H9 (cell line): Measurements from ENCODE around the gene TCFL5. TPM values are rescaled to one million over a fixed set of nuclear protein-coding genes. Genes with fewer than 3 reads are reported as not detected.

Experiments used
- DNase-seq: peaks from one replicate; pipeline ENCODE4 v3.0.0-alpha.2; 2017
- H2AFZ ChIP-seq: one replicate; pipeline ENCODE4 v1.6.1; 2013; ENCODE audit warnings: mild to moderate bottlenecking, low read length, control low read depth, moderate library complexity
- H2AK5ac ChIP-seq: 2 replicates; pipeline ENCODE4 v1.6.1; 2013; ENCODE audit warnings: low read length, control low read depth, mixed read lengths; ENCODE audit not compliant: insufficient read length
- H2BK120ac ChIP-seq: one replicate; pipeline ENCODE4 v1.6.1; 2013; ENCODE audit warnings: low read depth, mild to moderate bottlenecking, low read length, control low read depth, inconsistent platforms; ENCODE audit not compliant: poor library complexity, severe bottlenecking
- H2BK12ac ChIP-seq: 2 replicates; pipeline ENCODE4 v1.6.1; 2013; ENCODE audit warnings: low read length, control low read depth, mixed read lengths, low read depth; ENCODE audit not compliant: insufficient read length
- H2BK15ac ChIP-seq: 2 replicates; pipeline ENCODE4 v1.6.1; 2013; ENCODE audit warnings: low read depth, low read length, control low read depth
- H2BK20ac ChIP-seq: one replicate; pipeline ENCODE4 v1.6.1; 2013; ENCODE audit warnings: low read depth, mild to moderate bottlenecking, low read length, control low read depth, inconsistent platforms; ENCODE audit not compliant: poor library complexity, severe bottlenecking
- H2BK5ac ChIP-seq: 2 replicates; pipeline ENCODE4 v1.6.1; 2013; ENCODE audit warnings: low read length, control low read depth, mixed read lengths; ENCODE audit not compliant: insufficient read length
- H3K14ac ChIP-seq: 2 replicates; pipeline ENCODE4 v1.6.1; 2013; ENCODE audit warnings: low read length, control low read depth; ENCODE audit not compliant: insufficient read depth
- H3K18ac ChIP-seq: 2 replicates; pipeline ENCODE4 v1.6.1; 2013; ENCODE audit warnings: low read depth, mild to moderate bottlenecking, mixed read lengths, low read length, control low read depth; ENCODE audit not compliant: insufficient read length
- H3K23ac ChIP-seq: 2 replicates; pipeline ENCODE4 v1.6.1; 2013; ENCODE audit warnings: low read length, control low read depth, mixed read lengths, low read depth; ENCODE audit not compliant: insufficient read length
- H3K23me2 ChIP-seq: 2 replicates; pipeline ENCODE4 v1.6.1; 2013; ENCODE audit warnings: low read depth, mild to moderate bottlenecking, mixed read lengths, low read length, control low read depth; ENCODE audit not compliant: insufficient read length, poor library complexity, severe bottlenecking
- H3K27ac ChIP-seq: 2 replicates; pipeline ENCODE4 v1.5.1; 2013; ENCODE audit warnings: low read length, control low read depth, mixed read lengths, low read depth; ENCODE audit not compliant: insufficient read length
- H3K27me3 ChIP-seq: 2 replicates; pipeline ENCODE4 v1.6.1; 2013; ENCODE audit warnings: low read length, control low read depth, inconsistent platforms; ENCODE audit not compliant: insufficient read depth
- H3K4ac ChIP-seq: 2 replicates; pipeline ENCODE4 v1.6.1; 2013; ENCODE audit warnings: low read depth, mild to moderate bottlenecking, control low read depth, inconsistent platforms, low read length, moderate library complexity
- H3K4me1 ChIP-seq: 2 replicates; pipeline ENCODE4 v1.6.1; 2013; ENCODE audit warnings: low read length, control low read depth, inconsistent platforms; ENCODE audit not compliant: insufficient read depth
- H3K4me2 ChIP-seq: 2 replicates; pipeline ENCODE4 v1.6.1; 2013; ENCODE audit warnings: low read length, control low read depth, mixed read lengths; ENCODE audit not compliant: insufficient read length, insufficient read depth
- H3K56ac ChIP-seq: 2 replicates; pipeline ENCODE4 v1.6.1; 2013; ENCODE audit warnings: low read depth, mild to moderate bottlenecking, mixed read lengths, low read length, control low read depth; ENCODE audit not compliant: insufficient read length
- H3K79me1 ChIP-seq: 2 replicates; pipeline ENCODE4 v1.6.1; 2013; ENCODE audit warnings: low read depth, mild to moderate bottlenecking, moderate library complexity, low read length, control low read depth, inconsistent platforms; ENCODE audit not compliant: insufficient read depth, poor library complexity, severe bottlenecking
- H3K79me2 ChIP-seq: 2 replicates; pipeline ENCODE4 v1.6.1; 2013; ENCODE audit warnings: low read length, control low read depth, inconsistent platforms; ENCODE audit not compliant: insufficient read depth
- H3K9ac ChIP-seq: 2 replicates; pipeline ENCODE4 v1.6.1; 2013; ENCODE audit warnings: low read length, control low read depth, mixed read lengths; ENCODE audit not compliant: insufficient read length; ENCODE audit errors: extremely low read depth
- H3K9me3 ChIP-seq: one replicate; pipeline ENCODE4 v1.6.1; 2013; ENCODE audit warnings: low read depth, low read length, inconsistent platforms; ENCODE audit not compliant: control insufficient read depth
- H3T11ph ChIP-seq: one replicate; pipeline ENCODE4 v1.6.1; 2013; ENCODE audit warnings: mild to moderate bottlenecking, low read length, control low read depth, inconsistent platforms
- H4K20me1 ChIP-seq: one replicate; pipeline ENCODE4 v1.6.1; 2013; ENCODE audit not compliant: control insufficient read depth, insufficient read length, insufficient read depth
- H4K5ac ChIP-seq: 2 replicates; pipeline ENCODE4 v1.6.1; 2013; ENCODE audit warnings: low read depth, mild to moderate bottlenecking, mixed read lengths, low read length, control low read depth; ENCODE audit not compliant: insufficient read length
- H4K8ac ChIP-seq: replicated peaks from 2 replicates; pipeline ENCODE4 v1.6.1; 2013; ENCODE audit warnings: low read length, control low read depth, mixed read lengths, low read depth; ENCODE audit not compliant: insufficient read length
- H4K91ac ChIP-seq: 2 replicates; pipeline ENCODE4 v1.6.1; 2013; ENCODE audit warnings: low read depth, mild to moderate bottlenecking, moderate library complexity, mixed read lengths, low read length, control low read depth; ENCODE audit not compliant: insufficient read length
- H3K27ac Mint-ChIP-seq, 3 experiments: 2 replicates in 2 of 3; 3 replicates in 1 of 3; pipeline ENCODE4 v1.8.0; 2020 to 2021; ENCODE audit warnings: mixed read lengths in 3 of 3, mild to moderate bottlenecking in 1 of 3, moderate library complexity in 1 of 3
- H3K27me3 Mint-ChIP-seq: 2 replicates; pipeline ENCODE4 v1.8.0; 2021; ENCODE audit warnings: low read depth, mild to moderate bottlenecking, moderate library complexity, mixed read lengths
- H3K36me3 Mint-ChIP-seq, 3 experiments: 2 replicates in 2 of 3; 3 replicates in 1 of 3; pipeline ENCODE4 v1.8.0; 2020 to 2021; ENCODE audit warnings: low read depth in 3 of 3, mixed read lengths in 3 of 3; ENCODE audit not compliant: insufficient read depth in 1 of 3
- H3K4me1 Mint-ChIP-seq, 2 experiments: 2 replicates each; pipeline ENCODE4 v1.8.0; 2020; ENCODE audit warnings: mixed read lengths in 2 of 2
- H3K4me3 Mint-ChIP-seq, 2 experiments: 2 replicates in 1 of 2; 3 replicates in 1 of 2; pipeline ENCODE4 v1.8.0; 2020 to 2021; ENCODE audit warnings: mild to moderate bottlenecking in 2 of 2, mixed read lengths in 2 of 2, moderate library complexity in 1 of 2
- H3K9me3 Mint-ChIP-seq, 2 experiments: 2 replicates in 1 of 2; 3 replicates in 1 of 2; pipeline ENCODE4 v1.8.0; 2020; ENCODE audit warnings: mild to moderate bottlenecking in 2 of 2, mixed read lengths in 2 of 2, moderate library complexity in 1 of 2
- CTCF ChIP-seq: fragments of 200-600 bp; sonication (generic); conservative IDR thresholded peaks from 3 replicates; pipeline ENCODE4 v1.8.0; 2021; ENCODE audit warnings: antibody characterized with exemption, mild to moderate bottlenecking
- WGBS: extraction: QIAGEN DNeasy Blood & Tissue Kit; methylation state at CpG from one replicate; pipeline ENCODE4 v1.1.7; 2013; ENCODE audit warnings: missing lambda C conversion rate, low lambda C conversion rate, mixed read lengths; ENCODE audit not compliant: insufficient read length; ENCODE audit errors: extremely low coverage; 5-methylcytosine and 5-hydroxymethylcytosine counted together
- total RNA-seq: library from RNA; stranded (reverse); gene quantifications from 2 replicates; pipeline ENCODE4 v1.2.1, GENCODE V29; 2021

Gene TCFL5
- total RNA-seq, 1 experiment from 2014 or later: 16.4 TPM

- peak overlapping the region; percentile 42 to 61; a peak in 4 of 5 replicates for H3K4me3 Mint-ChIP-seq
- H3K27ac ChIP-seq: no peak overlapping the region
Observed at GRCh38 chr20:62791301-62792181, 70.1 kb downstream of the TCFL5 start.

More at GRCh38 chr20:62791301-62792181, 70.1 kb downstream of the TCFL5 start:
- H3K23me2 ChIP-seq: no peaks in the 10 kb centered on the region
- no peaks in the 10 kb centered on the region for H3K79me1 ChIP-seq
- Mint-ChIP-seq H3K27ac (no peak overlapping the region), H3K36me3 (no peaks in the 10 kb centered on the region; a peak in 1 of 7 replicates), H3K9me3 (no peaks in the 10 kb centered on the region; a peak in 1 of 5 replicates), H3K27me3 (peaks cover 42% of the 10 kb centered on the region), H3K4me1 (peaks cover 8 to 20% of the 10 kb centered on the region in 2 experiments)
- H3K27me3 ChIP-seq: no peaks in the 10 kb centered on the region
- H2AK5ac ChIP-seq: no peak overlapping the region
- H3K9ac ChIP-seq: no peak overlapping the region
- no peaks in the 10 kb centered on the region for H4K20me1 ChIP-seq
- DNase-seq: peak; percentile 92
- no peak overlapping the region for H2BK12ac ChIP-seq
- H4K5ac ChIP-seq: no peak overlapping the region
- peak; percentile 100 for TF ChIP-seq CTCF
- no CpG with 5 or more reads among the region's 23 CpGs for WGBS
- H4K91ac ChIP-seq: no peak overlapping the region
- H3K14ac ChIP-seq: no peak overlapping the region
- H3K23ac ChIP-seq: no peak overlapping the region
- H3K56ac ChIP-seq: no peak overlapping the region
- no peak overlapping the region for H2BK5ac ChIP-seq
- H4K8ac ChIP-seq: no peak overlapping the region
- no peak overlapping the region for H2AFZ ChIP-seq
- no peak overlapping the region for H2BK15ac ChIP-seq
- H3K4ac ChIP-seq: no peak overlapping the region
- no peak overlapping the region for H2BK20ac ChIP-seq
- no peaks in the 10 kb centered on the region for H3K9me3 ChIP-seq
- H3T11ph ChIP-seq: no peak overlapping the region
- H3K4me1 ChIP-seq: no peaks in the 10 kb centered on the region
- H2BK120ac ChIP-seq: no peak overlapping the region
- peak overlapping the region; percentile 30 for H3K4me2 ChIP-seq
- H3K79me2 ChIP-seq: no peaks in the 10 kb centered on the region
- H3K18ac ChIP-seq: no peak overlapping the region

Other genes with a start within 250 kb of the TCFL5 start
- 8.4 and 9.4 TPM in 2 replicates for gene SLCO4A1, start 219.3 kb downstream of the TCFL5 start, total RNA-seq
- 0.07 and 0.11 TPM in 2 replicates for gene NTSR1, start 153.0 kb downstream of the TCFL5 start, total RNA-seq
- 14.6 and 16.3 TPM in 2 replicates for gene MRGBP, start 65.3 kb downstream of the TCFL5 start, total RNA-seq
- 33.0 and 33.1 TPM in 2 replicates for gene OGFR, start 57.0 kb downstream of the TCFL5 start, total RNA-seq
- 137 and 150 TPM in 2 replicates for gene COL9A3, start 44.8 kb downstream of the TCFL5 start, total RNA-seq
- gene DIDO1, start 64.7 kb upstream of the TCFL5 start, total RNA-seq: 85.9 TPM in 2 replicates
- gene GID8, start 76.3 kb upstream of the TCFL5 start, total RNA-seq: 60.9 and 62.9 TPM in 2 replicates
- gene SLC17A9, start 90.9 kb upstream of the TCFL5 start, total RNA-seq: 19.9 and 20.9 TPM in 2 replicates
- 0.22 and 0.35 TPM in 2 replicates for gene BHLHE23, start 145.1 kb upstream of the TCFL5 start, total RNA-seq